Measurements from ENCODE around the gene TSLP. TPM values are rescaled to one million over a fixed set of nuclear protein-coding genes. Genes with fewer than 3 reads are reported as not detected.

Gene TSLP
- total RNA-seq, 1 experiment from 2014 or later: 1.3 TPM

GRCh38 chr5:111116550-111116949 lies 45.0 kb downstream of the TSLP start:
- Histone ChIP-seq H3K36me3 (ENCODE audit: insufficient read depth, low read length, poor library complexity, severe bottlenecking) (peaks cover 36% of the 10 kb centered on the region), H3K4me1 (ENCODE audit: insufficient read depth, low read length, poor library complexity, severe bottlenecking) (no peaks in the 10 kb centered on the region), H3K9me3 (ENCODE audit: low read depth, low read length, poor library complexity, severe bottlenecking) (no peaks in the 10 kb centered on the region), H3K27me3 (replicated peaks; ENCODE audit: insufficient read depth, low read depth, low read length, poor library complexity) (no peaks in the 10 kb centered on the region), H3K4me3 (ENCODE audit: low read depth, low read length, poor library complexity, severe bottlenecking) (no peak overlapping the region), H3K27ac (ENCODE audit: low read depth, low read length, poor library complexity, severe bottlenecking) (no peak overlapping the region)
- DNase-seq (ENCODE audit: low spot score): no peak
- no TSS peak for BruUV-seq (replicated peaks)
- POLR2A ChIA-PET (ENCODE audit: low non-redundant PET): no interaction called here
- no peak for TF ChIP-seq EZH2 (IDR thresholded peaks at IDR 0.05; ENCODE audit: borderline replicate concordance, low read depth, low read length, poor library complexity, severe bottlenecking)
- no peak for TF ChIP-seq CTCF (conservative IDR thresholded peaks at IDR 0.05; ENCODE audit: low read depth, low read length)
- intact Hi-C loops (cut with micrococcal nuclease; ENCODE audit: unreplicated experiment): no loop called here
- CTCF ChIA-PET: no interaction called here

GRCh38 chr5:111117136-111117535 lies 45.6 kb downstream of the TSLP start:
- CTCF ChIA-PET: no interaction called here
- Histone ChIP-seq H3K9me3 (ENCODE audit: low read depth, low read length, poor library complexity, severe bottlenecking) (no peaks in the 10 kb centered on the region), H3K27ac (ENCODE audit: low read depth, low read length, poor library complexity, severe bottlenecking) (no peak overlapping the region), H3K27me3 (replicated peaks; ENCODE audit: insufficient read depth, low read depth, low read length, poor library complexity) (no peaks in the 10 kb centered on the region), H3K4me3 (ENCODE audit: low read depth, low read length, poor library complexity, severe bottlenecking) (no peak overlapping the region), H3K36me3 (ENCODE audit: insufficient read depth, low read length, poor library complexity, severe bottlenecking) (peaks cover 38% of the 10 kb centered on the region), H3K4me1 (ENCODE audit: insufficient read depth, low read length, poor library complexity, severe bottlenecking) (no peaks in the 10 kb centered on the region)
- peak; percentile 23 for DNase-seq (ENCODE audit: low spot score)
- POLR2A ChIA-PET (ENCODE audit: low non-redundant PET): no interaction called here
- no TSS peak for BruUV-seq (replicated peaks)
- intact Hi-C loops (cut with micrococcal nuclease; ENCODE audit: unreplicated experiment): no loop called here
- no peak for TF ChIP-seq EZH2 (IDR thresholded peaks at IDR 0.05; ENCODE audit: borderline replicate concordance, low read depth, low read length, poor library complexity, severe bottlenecking)
- TF ChIP-seq CTCF (conservative IDR thresholded peaks at IDR 0.05; ENCODE audit: low read depth, low read length): no peak

GRCh38 chr5:111119221-111119620 lies 47.7 kb downstream of the TSLP start:
- no peak overlapping the region for H3K27ac ChIP-seq (ENCODE audit: low read depth, low read length, poor library complexity, severe bottlenecking)
- no peaks in the 10 kb centered on the region for H3K4me1 ChIP-seq (ENCODE audit: insufficient read depth, low read length, poor library complexity, severe bottlenecking)
- no TSS peak for BruUV-seq (replicated peaks)
- ChIA-PET CTCF (no interaction called here), POLR2A (ENCODE audit: low non-redundant PET) (no interaction called here)
- no peak overlapping the region for H3K4me3 ChIP-seq (ENCODE audit: low read depth, low read length, poor library complexity, severe bottlenecking)
- H3K36me3 ChIP-seq (ENCODE audit: insufficient read depth, low read length, poor library complexity, severe bottlenecking): peaks cover 58% of the 10 kb centered on the region
- TF ChIP-seq EZH2 (IDR thresholded peaks at IDR 0.05; ENCODE audit: borderline replicate concordance, low read depth, low read length, poor library complexity, severe bottlenecking) (no peak), CTCF (conservative IDR thresholded peaks at IDR 0.05; ENCODE audit: low read depth, low read length) (no peak)
- no peak for DNase-seq (ENCODE audit: low spot score)
- intact Hi-C loops (cut with micrococcal nuclease; ENCODE audit: unreplicated experiment): no loop called here
- no peaks in the 10 kb centered on the region for H3K9me3 ChIP-seq (ENCODE audit: low read depth, low read length, poor library complexity, severe bottlenecking)
- H3K27me3 ChIP-seq (replicated peaks; ENCODE audit: insufficient read depth, low read depth, low read length, poor library complexity): no peaks in the 10 kb centered on the region

Data from A673 (cell line).